Neural cell (in vitro differentiated cells): ENCODE measurements around the gene PTPRD.

ENCODE experiments used
- EP300 ChIP-seq: fragments of 450-650 bp; conservative IDR thresholded peaks from 2 replicates; pipeline ENCODE4 v1.6.1; 2014; ENCODE audit warnings: antibody characterized with exemption, mild to moderate bottlenecking, moderate library complexity; ENCODE audit not compliant: poor library complexity, severe bottlenecking
- EZH2 ChIP-seq: fragments of 200-600, 300-800 bp; shearing (Covaris generic), sonication (generic); IDR thresholded peaks from 2 replicates; pipeline ENCODE4 v1.6.1; 2014; ENCODE audit warnings: antibody characterized with exemption, low read length, borderline replicate concordance, mild to moderate bottlenecking; ENCODE audit not compliant: insufficient read depth, poor library complexity, severe bottlenecking
- POLR2AphosphoS5 ChIP-seq: IDR thresholded peaks from 2 replicates; pipeline ENCODE4 v1.6.1; 2012
- RAD21 ChIP-seq: fragments of 450-650 bp; conservative IDR thresholded peaks from 2 replicates; pipeline ENCODE4 v1.6.1; 2014; ENCODE audit warnings: antibody characterized with exemption, mild to moderate bottlenecking, moderate library complexity
- SMC3 ChIP-seq: fragments of 450-650 bp; conservative IDR thresholded peaks from 2 replicates; pipeline ENCODE4 v1.6.1; 2014; ENCODE audit warnings: antibody characterized with exemption, mild to moderate bottlenecking, moderate library complexity; ENCODE audit not compliant: poor library complexity
- TAF1 ChIP-seq: IDR thresholded peaks from 2 replicates; pipeline ENCODE4 v1.6.1; 2012; ENCODE audit warnings: low read depth
- TF ChIP-seq, protein P1 (sequence below): IDR thresholded peaks from 2 replicates; pipeline ENCODE4 v1.6.1; 2012; ENCODE audit warnings: borderline replicate concordance
- TF ChIP-seq, protein P2 (sequence below): fragments of 450-650 bp; IDR thresholded peaks from 2 replicates; pipeline ENCODE4 v1.5.1; 2014; ENCODE audit warnings: antibody characterized with exemption, mild to moderate bottlenecking, moderate library complexity; ENCODE audit not compliant: poor library complexity, severe bottlenecking

- no peak for TF ChIP-seq EZH2
- no peak for TF ChIP-seq POLR2AphosphoS5
- TF ChIP-seq, protein P1, sequence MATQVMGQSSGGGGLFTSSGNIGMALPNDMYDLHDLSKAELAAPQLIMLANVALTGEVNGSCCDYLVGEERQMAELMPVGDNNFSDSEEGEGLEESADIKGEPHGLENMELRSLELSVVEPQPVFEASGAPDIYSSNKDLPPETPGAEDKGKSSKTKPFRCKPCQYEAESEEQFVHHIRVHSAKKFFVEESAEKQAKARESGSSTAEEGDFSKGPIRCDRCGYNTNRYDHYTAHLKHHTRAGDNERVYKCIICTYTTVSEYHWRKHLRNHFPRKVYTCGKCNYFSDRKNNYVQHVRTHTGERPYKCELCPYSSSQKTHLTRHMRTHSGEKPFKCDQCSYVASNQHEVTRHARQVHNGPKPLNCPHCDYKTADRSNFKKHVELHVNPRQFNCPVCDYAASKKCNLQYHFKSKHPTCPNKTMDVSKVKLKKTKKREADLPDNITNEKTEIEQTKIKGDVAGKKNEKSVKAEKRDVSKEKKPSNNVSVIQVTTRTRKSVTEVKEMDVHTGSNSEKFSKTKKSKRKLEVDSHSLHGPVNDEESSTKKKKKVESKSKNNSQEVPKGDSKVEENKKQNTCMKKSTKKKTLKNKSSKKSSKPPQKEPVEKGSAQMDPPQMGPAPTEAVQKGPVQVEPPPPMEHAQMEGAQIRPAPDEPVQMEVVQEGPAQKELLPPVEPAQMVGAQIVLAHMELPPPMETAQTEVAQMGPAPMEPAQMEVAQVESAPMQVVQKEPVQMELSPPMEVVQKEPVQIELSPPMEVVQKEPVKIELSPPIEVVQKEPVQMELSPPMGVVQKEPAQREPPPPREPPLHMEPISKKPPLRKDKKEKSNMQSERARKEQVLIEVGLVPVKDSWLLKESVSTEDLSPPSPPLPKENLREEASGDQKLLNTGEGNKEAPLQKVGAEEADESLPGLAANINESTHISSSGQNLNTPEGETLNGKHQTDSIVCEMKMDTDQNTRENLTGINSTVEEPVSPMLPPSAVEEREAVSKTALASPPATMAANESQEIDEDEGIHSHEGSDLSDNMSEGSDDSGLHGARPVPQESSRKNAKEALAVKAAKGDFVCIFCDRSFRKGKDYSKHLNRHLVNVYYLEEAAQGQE, result no peak
- no peak for TF ChIP-seq EP300
- TF ChIP-seq, protein P2, sequence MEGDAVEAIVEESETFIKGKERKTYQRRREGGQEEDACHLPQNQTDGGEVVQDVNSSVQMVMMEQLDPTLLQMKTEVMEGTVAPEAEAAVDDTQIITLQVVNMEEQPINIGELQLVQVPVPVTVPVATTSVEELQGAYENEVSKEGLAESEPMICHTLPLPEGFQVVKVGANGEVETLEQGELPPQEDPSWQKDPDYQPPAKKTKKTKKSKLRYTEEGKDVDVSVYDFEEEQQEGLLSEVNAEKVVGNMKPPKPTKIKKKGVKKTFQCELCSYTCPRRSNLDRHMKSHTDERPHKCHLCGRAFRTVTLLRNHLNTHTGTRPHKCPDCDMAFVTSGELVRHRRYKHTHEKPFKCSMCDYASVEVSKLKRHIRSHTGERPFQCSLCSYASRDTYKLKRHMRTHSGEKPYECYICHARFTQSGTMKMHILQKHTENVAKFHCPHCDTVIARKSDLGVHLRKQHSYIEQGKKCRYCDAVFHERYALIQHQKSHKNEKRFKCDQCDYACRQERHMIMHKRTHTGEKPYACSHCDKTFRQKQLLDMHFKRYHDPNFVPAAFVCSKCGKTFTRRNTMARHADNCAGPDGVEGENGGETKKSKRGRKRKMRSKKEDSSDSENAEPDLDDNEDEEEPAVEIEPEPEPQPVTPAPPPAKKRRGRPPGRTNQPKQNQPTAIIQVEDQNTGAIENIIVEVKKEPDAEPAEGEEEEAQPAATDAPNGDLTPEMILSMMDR, result no peak
- TF ChIP-seq TAF1, result no peak
- TF ChIP-seq SMC3, result no peak
- no peak for TF ChIP-seq RAD21
Observed at GRCh38 chr9:8679371-8679822, 1933.4 kb downstream of the PTPRD start.
